PC-9 (cell line): ENCODE measurements around the gene ZNF407.

Experiments
- EZH2 ChIP-seq: fragments of 200-600 bp; sonication (generic); IDR thresholded peaks from 2 replicates; pipeline ENCODE4 v1.8.0; 2017; ENCODE audit warnings: antibody characterized with exemption, low read depth
- TF ChIP-seq, protein P1 (sequence below): fragments of 200-600 bp; sonication (generic); conservative IDR thresholded peaks from 2 replicates; pipeline ENCODE4 v1.6.1; 2017; ENCODE audit warnings: mixed run types, antibody characterized with exemption, mild to moderate bottlenecking, moderate library complexity

- TF ChIP-seq, protein P1, sequence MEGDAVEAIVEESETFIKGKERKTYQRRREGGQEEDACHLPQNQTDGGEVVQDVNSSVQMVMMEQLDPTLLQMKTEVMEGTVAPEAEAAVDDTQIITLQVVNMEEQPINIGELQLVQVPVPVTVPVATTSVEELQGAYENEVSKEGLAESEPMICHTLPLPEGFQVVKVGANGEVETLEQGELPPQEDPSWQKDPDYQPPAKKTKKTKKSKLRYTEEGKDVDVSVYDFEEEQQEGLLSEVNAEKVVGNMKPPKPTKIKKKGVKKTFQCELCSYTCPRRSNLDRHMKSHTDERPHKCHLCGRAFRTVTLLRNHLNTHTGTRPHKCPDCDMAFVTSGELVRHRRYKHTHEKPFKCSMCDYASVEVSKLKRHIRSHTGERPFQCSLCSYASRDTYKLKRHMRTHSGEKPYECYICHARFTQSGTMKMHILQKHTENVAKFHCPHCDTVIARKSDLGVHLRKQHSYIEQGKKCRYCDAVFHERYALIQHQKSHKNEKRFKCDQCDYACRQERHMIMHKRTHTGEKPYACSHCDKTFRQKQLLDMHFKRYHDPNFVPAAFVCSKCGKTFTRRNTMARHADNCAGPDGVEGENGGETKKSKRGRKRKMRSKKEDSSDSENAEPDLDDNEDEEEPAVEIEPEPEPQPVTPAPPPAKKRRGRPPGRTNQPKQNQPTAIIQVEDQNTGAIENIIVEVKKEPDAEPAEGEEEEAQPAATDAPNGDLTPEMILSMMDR, result no peak
- TF ChIP-seq EZH2, result no peak
Observed at GRCh38 chr18:74694436-74694835, 96.8 kb downstream of the ZNF407 start.
